HEK293 (cell line): ENCODE data around the gene INS.

ENCODE experiments used
- CTCF ChIA-PET: fragments of 350-600 bp; formaldehyde crosslinking; extraction: SDS; loops from one replicate; lab custom pipeline; 2021; ENCODE audit warnings: antibody characterized with exemption; lab: Yijun Ruan, JAX
- POLR2A ChIA-PET: fragments of 300-600 bp; formaldehyde crosslinking; extraction: SDS; loops from one replicate; lab custom pipeline; 2020; ENCODE audit warnings: antibody characterized with exemption, inconsistent platforms; lab: Yijun Ruan, JAX
- H3K27ac ChIP-seq: fragments of 200-500 bp; sonication (Bioruptor generic); 2 replicates; pipeline ENCODE4 v1.5.1; 2014; ENCODE audit warnings: low read depth, low read length, control low read depth, inconsistent platforms; ENCODE audit errors: extremely low read depth
- H3K36me3 ChIP-seq, 2 experiments: fragments of 200-500 bp in 1 of 2; sonication (Bioruptor generic) in 1 of 2; 1 replicate in 1 of 2; 2 replicates in 1 of 2; pipeline ENCODE4 v1.5.1; 2014 to 2017; ENCODE audit warnings: inconsistent platforms in 2 of 2, low read length in 2 of 2; ENCODE audit not compliant: control insufficient read depth in 2 of 2, insufficient read depth in 1 of 2
- H3K4me1 ChIP-seq: fragments of 200-500 bp; sonication (Bioruptor generic); 2 replicates; pipeline ENCODE4 v1.5.1; 2014; ENCODE audit warnings: mild to moderate bottlenecking, low read length, inconsistent platforms; ENCODE audit not compliant: control insufficient read depth, insufficient read depth
- H3K4me3 ChIP-seq: 2 replicates; pipeline ENCODE4 v1.5.1; 2011; ENCODE audit warnings: low read depth, mild to moderate bottlenecking, control low read depth, low read length, moderate library complexity
- H3K9me3 ChIP-seq: fragments of 200-500 bp; sonication (Bioruptor generic); 2 replicates; pipeline ENCODE4 v1.5.1; 2014; ENCODE audit warnings: low read depth, low read length, inconsistent platforms; ENCODE audit not compliant: control insufficient read depth, insufficient read depth
- BCL11A ChIP-seq: fragments of 450-650 bp; formaldehyde crosslinking; IDR thresholded peaks from 2 replicates; pipeline ENCODE4 v1.5.1; 2016; ENCODE audit warnings: low read depth, missing biosample characterization, missing genetic modification characterization
- BCL11B ChIP-seq: fragments of 450-650 bp; formaldehyde crosslinking; IDR thresholded peaks from 2 replicates; pipeline ENCODE4 v1.5.1; 2016; ENCODE audit warnings: low read depth, missing biosample characterization, missing genetic modification characterization
- BCL6B ChIP-seq: fragments of 450-650 bp; formaldehyde crosslinking; IDR thresholded peaks from 2 replicates; pipeline ENCODE4 v1.5.1; 2017; ENCODE audit warnings: missing biosample characterization, missing genetic modification characterization
- KLF17 ChIP-seq: fragments of 450-650 bp; formaldehyde crosslinking; IDR thresholded peaks from 2 replicates; pipeline ENCODE4 v1.5.1; 2016; ENCODE audit warnings: missing biosample characterization, missing genetic modification characterization
- KLF8 ChIP-seq: fragments of 450-650 bp; formaldehyde crosslinking; IDR thresholded peaks from 2 replicates; pipeline ENCODE4 v1.5.1; 2016; ENCODE audit warnings: missing biosample characterization, missing genetic modification characterization
- MZF1 ChIP-seq: fragments of 450-650 bp; formaldehyde crosslinking; IDR thresholded peaks from 2 replicates; pipeline ENCODE4 v1.5.1; 2017; ENCODE audit warnings: missing biosample characterization, missing genetic modification characterization, borderline replicate concordance
- PRDM1 ChIP-seq: fragments of 450-650 bp; formaldehyde crosslinking; IDR thresholded peaks from 2 replicates; pipeline ENCODE4; 2016; ENCODE audit warnings: missing biosample characterization, missing genetic modification characterization
- SETDB1 ChIP-seq: IDR thresholded peaks from one replicate; pipeline ENCODE4 v1.6.1; 2017; ENCODE audit warnings: mild to moderate bottlenecking, low read length, moderate library complexity, mixed read lengths; ENCODE audit not compliant: insufficient read length
- TRIM28 ChIP-seq: IDR thresholded peaks from 2 replicates; pipeline ENCODE4 v1.6.1; 2011; ENCODE audit warnings: low read length, control low read depth, borderline replicate concordance
- YY2 ChIP-seq: fragments of 450-650 bp; formaldehyde crosslinking; IDR thresholded peaks from 2 replicates; pipeline ENCODE4 v1.5.1; 2016; ENCODE audit warnings: missing biosample characterization, missing genetic modification characterization
- ZBTB11 ChIP-seq: fragments of 450-650 bp; formaldehyde crosslinking; conservative IDR thresholded peaks from 2 replicates; pipeline ENCODE4 v1.5.1; 2016; ENCODE audit warnings: low read depth, missing biosample characterization, missing genetic modification characterization
- ZBTB21 ChIP-seq: fragments of 450-650 bp; formaldehyde crosslinking; IDR thresholded peaks from 2 replicates; pipeline ENCODE4 v1.5.1; 2017; ENCODE audit warnings: missing biosample characterization, missing genetic modification characterization
- ZBTB44 ChIP-seq: fragments of 450-650 bp; IDR thresholded peaks from 2 replicates; pipeline ENCODE4 v1.5.1; 2018; ENCODE audit warnings: missing biosample characterization, mild to moderate bottlenecking, missing genetic modification characterization
- ZEB2 ChIP-seq: fragments of 450-650 bp; formaldehyde crosslinking; IDR thresholded peaks from 2 replicates; pipeline ENCODE4 v1.5.1; 2016; ENCODE audit warnings: missing biosample characterization, missing genetic modification characterization
- ZFP37 ChIP-seq: fragments of 450-650 bp; formaldehyde crosslinking; IDR thresholded peaks from 2 replicates; pipeline ENCODE4 v1.5.1; 2016; ENCODE audit warnings: missing biosample characterization, missing genetic modification characterization
- ZFP69B ChIP-seq: fragments of 450-650 bp; formaldehyde crosslinking; IDR thresholded peaks from 2 replicates; pipeline ENCODE4 v1.5.1; 2016; ENCODE audit warnings: missing biosample characterization, missing genetic modification characterization
- ZNF132 ChIP-seq: fragments of 450-650 bp; formaldehyde crosslinking; IDR thresholded peaks from 2 replicates; pipeline ENCODE4 v1.5.1; 2017; ENCODE audit warnings: missing biosample characterization, missing genetic modification characterization, borderline replicate concordance
- ZNF146 ChIP-seq: fragments of 450-650 bp; formaldehyde crosslinking; IDR thresholded peaks from 2 replicates; pipeline ENCODE4 v1.5.1; 2016; ENCODE audit warnings: missing biosample characterization, missing genetic modification characterization
- ZNF211 ChIP-seq: fragments of 450-650 bp; formaldehyde crosslinking; IDR thresholded peaks from 2 replicates; pipeline ENCODE4 v1.5.1; 2016; ENCODE audit warnings: low read depth, missing biosample characterization, missing genetic modification characterization
- ZNF248 ChIP-seq: fragments of 450-650 bp; formaldehyde crosslinking; IDR thresholded peaks from 2 replicates; pipeline ENCODE4 v1.5.1; 2017; ENCODE audit warnings: missing biosample characterization, missing genetic modification characterization
- ZNF274 ChIP-seq, 2 experiments: fragments of 200-500 bp in 1 of 2; fragments of 450-650 bp in 1 of 2; sonication (Bioruptor generic) in 1 of 2; formaldehyde crosslinking in 1 of 2; IDR thresholded peaks; 2 replicates each; pipeline versions ENCODE4 v1.5.1 to v1.6.1; 2014 to 2016; ENCODE audit warnings: borderline replicate concordance in 1 of 2, inconsistent platforms in 1 of 2, low read length in 1 of 2, missing biosample characterization in 1 of 2, missing genetic modification characterization in 1 of 2
- ZNF37A ChIP-seq: fragments of 450-650 bp; IDR thresholded peaks from 2 replicates; pipeline ENCODE4 v1.5.1; 2018; ENCODE audit warnings: missing biosample characterization, missing genetic modification characterization
- ZNF518A ChIP-seq: fragments of 450-650 bp; formaldehyde crosslinking; conservative IDR thresholded peaks from 2 replicates; pipeline ENCODE4 v1.5.1; 2016; ENCODE audit warnings: low read depth, missing biosample characterization, missing genetic modification characterization
- ZXDB ChIP-seq: fragments of 450-650 bp; formaldehyde crosslinking; IDR thresholded peaks from 2 replicates; pipeline ENCODE4 v1.5.1; 2016; ENCODE audit warnings: missing biosample characterization, missing genetic modification characterization

Gene INS

GRCh38 chr11:2118677-2119076, 42.3 kb downstream of the INS start:
- Histone ChIP-seq H3K9me3 (no peaks in the 10 kb centered on the region), H3K36me3 (no peaks in the 10 kb centered on the region), H3K27ac (no peak overlapping the region), H3K4me1 (no peaks in the 10 kb centered on the region), H3K4me3 (no peak overlapping the region)
- no peak for TF ChIP-seq ZNF518A (tag by site-specific recombination)
- TF ChIP-seq BCL6B (tag by site-specific recombination): no peak
- TF ChIP-seq ZBTB44 (tag by site-specific recombination): no peak
- TF ChIP-seq BCL11B (tag by site-specific recombination): no peak
- no peak for TF ChIP-seq KLF8 (tag by site-specific recombination)
- TF ChIP-seq YY2 (tag by site-specific recombination): no peak
- TF ChIP-seq ZBTB11: no peak
- CTCF ChIA-PET: no interaction called here
- POLR2A ChIA-PET: no interaction called here

- H3K4me3 ChIP-seq: no peak overlapping the region
- no peak for TF ChIP-seq ZNF146 (tag by site-specific recombination)
- TF ChIP-seq BCL11A (tag by site-specific recombination): no peak
- TF ChIP-seq PRDM1 (tag by site-specific recombination): no peak
- TF ChIP-seq ZNF37A (tag by site-specific recombination): no peak
- no peak for TF ChIP-seq ZNF132 (tag by site-specific recombination)
- TF ChIP-seq ZEB2 (tag by site-specific recombination): no peak
- TF ChIP-seq TRIM28: peak; percentile 93; the same call in 1 of the 2 replicates
- TF ChIP-seq ZFP69B (tag by site-specific recombination): no peak
- TF ChIP-seq ZBTB21 (tag by site-specific recombination): no peak
- peak; percentile 68 for TF ChIP-seq SETDB1
- no peak for TF ChIP-seq ZNF274 (IDR thresholded peaks at IDR 0.05; ENCODE audit: low read length)
- TF ChIP-seq ZNF274 (tag by site-specific recombination; IDR thresholded peaks at IDR 0.05; ENCODE audit: borderline replicate concordance): no peak
- TF ChIP-seq ZNF248 (tag by site-specific recombination): no peak
- TF ChIP-seq ZFP37 (tag by site-specific recombination): no peak
- no peak for TF ChIP-seq ZXDB (tag by site-specific recombination)
- no peak for TF ChIP-seq KLF17
- TF ChIP-seq MZF1 (tag by site-specific recombination): no peak
- TF ChIP-seq ZNF211: no peak
- H3K36me3 ChIP-seq: no peaks in the 10 kb centered on the region
- ChIA-PET POLR2A (no interaction called here), CTCF (no interaction called here)
- no peaks in the 10 kb centered on the region for H3K4me1 ChIP-seq
- H3K27ac ChIP-seq: no peak overlapping the region
- H3K9me3 ChIP-seq: no peaks in the 10 kb centered on the region
Measured at GRCh38 chr11:2116680-2117079, 44.3 kb downstream of the INS start.
